UCSD-AML1 (cell line): ENCODE measurements around the gene DNASE2.

Source experiments
- DNase-seq: peaks from one replicate; lab custom pipeline; 2025; ENCODE audit not compliant: unreplicated experiment; lab: John Stamatoyannopoulos, UW

The DNASE2 gene

GRCh38 chr19:12886969-12887747 lies 5.9 kb upstream of the DNASE2 start, which contains the start of gene KLF1:
Gene KLF1 (minus strand): TSS chr19:12887201. CDS start chr19:12887140, 61 bp downstream.
- no peak for DNase-seq

DNA sequence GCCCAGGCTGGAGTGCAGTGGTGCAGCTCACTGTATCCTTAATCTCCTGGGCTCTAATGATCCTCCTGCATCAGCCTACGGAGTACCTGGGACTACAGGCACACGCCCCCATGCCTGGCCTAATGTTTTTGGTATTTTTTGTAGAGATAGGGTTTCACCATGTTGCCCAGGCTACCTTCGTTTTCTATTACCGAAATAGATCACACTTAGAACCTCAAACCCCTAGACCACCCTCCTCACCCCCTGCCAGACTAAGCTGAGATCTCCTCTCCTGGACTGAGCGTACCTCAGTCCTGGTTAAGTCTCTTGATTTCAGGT lies 5.4 kb upstream of the DNASE2 start:
- no peak for DNase-seq

- no peak for DNase-seq
These were observed 4.8 kb upstream of the DNASE2 start for GRCh38 chr19:12885749-12886650.

DNA sequence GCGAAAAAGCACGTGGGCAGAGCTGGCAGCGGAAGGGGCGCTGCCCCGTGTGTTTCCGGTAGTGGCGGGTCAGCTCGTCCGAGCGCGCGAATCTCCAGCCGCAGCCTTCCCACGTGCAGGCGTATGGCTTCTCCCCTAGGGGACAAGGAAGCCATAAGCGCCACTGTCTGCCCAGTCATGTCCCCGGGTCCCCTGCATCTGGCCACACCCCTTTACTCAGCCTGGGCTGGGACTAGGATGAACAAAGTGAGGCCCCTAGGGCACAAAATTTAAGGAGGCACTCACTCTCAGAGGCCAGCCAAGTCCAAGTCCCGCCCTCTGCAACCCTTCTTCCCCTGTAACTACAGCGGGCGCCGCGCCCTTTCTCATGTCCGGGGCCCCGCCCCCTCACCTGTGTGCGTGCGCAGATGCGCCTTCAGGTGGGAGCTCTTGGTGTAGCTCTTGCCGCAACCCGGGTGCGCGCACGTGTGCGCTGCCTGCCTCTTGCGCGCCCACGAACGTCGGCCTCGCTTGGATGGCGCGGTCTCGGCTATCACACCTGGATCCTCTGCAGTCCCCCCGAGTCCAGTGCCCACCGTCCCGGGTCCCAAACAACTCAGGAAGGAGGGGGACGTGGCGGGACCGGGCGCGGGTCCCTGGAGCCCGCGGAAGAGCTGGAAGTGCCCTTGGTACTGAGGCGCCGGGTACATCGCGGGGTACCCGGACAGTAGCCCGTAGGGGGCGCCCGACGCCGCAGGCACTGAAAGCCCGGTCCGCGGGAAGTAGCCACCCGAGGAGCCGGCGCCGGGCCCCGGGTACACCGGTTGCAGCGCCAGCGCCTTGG lies 3.9 kb upstream of the DNASE2 start:
- peak; percentile 81 for DNase-seq

DNA sequence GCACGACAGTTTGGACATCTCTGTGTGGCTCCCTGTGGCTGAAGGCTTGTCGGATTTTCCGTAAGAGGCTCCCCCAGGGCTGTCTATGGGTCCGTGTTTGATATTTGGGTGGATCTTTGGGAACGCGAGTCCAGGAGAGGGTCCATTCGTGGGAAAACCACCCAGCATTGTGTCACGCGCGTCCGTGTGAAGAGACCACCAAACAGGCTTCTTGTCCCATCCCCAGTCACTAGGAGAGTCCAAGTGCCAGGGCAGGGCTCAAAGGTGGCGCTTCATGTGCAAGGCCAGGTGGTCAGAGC lies 3.3 kb upstream of the DNASE2 start:
- no peak for DNase-seq

- no peak for DNase-seq
These were observed 3.0 kb upstream of the DNASE2 start for GRCh38 chr19:12884202-12884601.

- DNase-seq: no peak
These were observed 1.3 kb upstream of the DNASE2 start for GRCh38 chr19:12882589-12882988.

DNA sequence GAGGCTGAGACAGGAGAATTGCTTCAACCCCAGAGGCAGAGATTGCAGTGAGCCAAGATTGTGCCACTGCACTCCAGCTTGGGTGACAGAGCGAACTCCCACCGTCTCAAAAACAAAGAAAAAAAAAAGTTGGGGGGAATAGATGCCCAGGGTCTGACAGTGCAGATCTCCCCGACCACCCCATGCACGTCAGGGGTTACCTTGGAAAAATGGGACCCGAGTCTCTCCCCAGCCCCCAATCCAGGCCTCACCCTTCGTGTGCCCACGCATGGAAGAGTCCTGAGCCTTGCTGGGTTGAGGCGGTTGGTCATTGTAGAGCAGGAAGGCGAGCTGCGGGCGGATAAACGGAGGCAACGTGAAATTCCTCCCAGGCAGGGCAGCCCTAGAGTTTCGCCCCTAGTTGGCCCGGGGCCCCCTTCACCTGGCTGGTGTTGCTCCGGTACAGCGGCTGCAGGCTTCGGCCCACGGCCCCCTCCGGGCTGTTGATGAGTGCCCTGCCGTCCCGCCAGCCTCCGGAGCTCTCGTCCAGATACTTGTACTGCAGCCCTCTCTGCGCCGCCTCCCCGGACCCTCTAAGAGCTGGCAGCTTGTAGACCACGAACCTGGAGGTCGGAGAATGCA lies 588 bp downstream of the DNASE2 start:
- DNase-seq: no peak

GRCh38 chr19:12875086-12875485 lies 6.2 kb downstream of the DNASE2 start:
- DNase-seq: no peak

GRCh38 chr19:12873891-12874745 lies 7.1 kb downstream of the DNASE2 start:
- DNase-seq: no peak

DNA sequence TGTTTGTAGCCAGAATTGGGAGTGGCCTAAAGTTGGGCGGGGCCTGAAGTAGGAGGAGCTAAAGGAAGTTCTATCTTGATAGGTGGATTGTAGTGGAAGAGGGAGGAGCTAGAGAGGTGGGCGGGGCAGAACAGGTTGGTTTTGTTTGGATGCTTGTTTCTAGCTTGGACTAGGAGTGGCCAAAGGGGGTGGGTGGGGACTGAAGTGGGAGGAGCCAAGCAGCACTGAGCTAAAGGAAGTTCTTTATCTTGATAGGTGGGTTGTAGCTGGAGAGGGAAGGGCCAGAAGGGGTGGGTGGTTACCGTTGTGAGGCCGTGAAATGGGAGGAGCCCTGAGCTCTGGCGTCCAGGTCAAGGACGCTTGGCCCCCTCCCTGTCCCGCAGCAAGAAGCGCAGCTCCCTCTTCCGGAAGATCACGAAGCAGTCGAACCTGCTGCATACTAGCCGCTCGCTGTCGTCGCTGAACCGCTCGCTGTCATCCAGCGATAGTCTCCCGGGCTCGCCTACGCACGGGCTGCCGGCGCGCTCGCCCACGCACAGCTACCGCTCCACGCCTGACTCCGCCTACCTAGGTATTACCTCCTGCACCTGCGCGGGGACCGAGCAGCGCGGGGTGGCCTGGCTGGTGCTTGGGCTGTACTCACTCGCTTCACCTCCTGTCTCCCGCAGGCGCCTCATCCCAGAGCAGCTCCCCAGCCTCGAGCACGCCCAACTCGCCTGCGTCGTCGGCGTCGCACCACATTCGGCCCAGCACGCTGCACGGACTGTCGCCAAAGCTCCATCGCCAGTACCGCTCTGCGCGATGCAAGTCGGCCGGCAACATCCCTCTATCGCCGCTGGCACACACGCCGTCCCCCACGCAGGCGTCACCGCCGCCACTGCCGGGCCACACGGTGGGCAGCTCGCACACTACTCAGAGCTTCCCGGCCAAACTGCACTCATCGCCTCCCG lies 8.0 kb downstream of the DNASE2 start:
- no peak for DNase-seq

DNA sequence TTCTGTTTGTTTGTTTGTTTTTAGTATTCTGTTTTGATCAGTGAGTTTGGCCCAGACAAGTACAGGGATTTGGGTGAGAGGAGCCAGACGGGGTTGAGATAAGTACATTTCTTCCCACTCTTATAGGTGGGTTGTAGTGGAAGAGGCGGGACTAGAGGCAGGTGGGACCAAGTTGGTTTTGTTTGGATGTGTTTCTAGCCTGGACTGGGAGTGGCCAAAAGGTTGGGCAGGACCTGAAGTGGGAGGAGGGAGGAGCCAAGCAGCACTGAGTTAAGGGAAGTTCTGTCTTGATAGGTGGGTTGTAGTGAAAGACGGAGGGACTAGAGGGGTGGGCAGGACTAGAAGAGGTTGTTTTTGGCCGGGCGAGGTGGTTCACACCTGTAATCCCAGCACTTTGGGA lies 9.0 kb downstream of the DNASE2 start:
- DNase-seq: no peak

DNA sequence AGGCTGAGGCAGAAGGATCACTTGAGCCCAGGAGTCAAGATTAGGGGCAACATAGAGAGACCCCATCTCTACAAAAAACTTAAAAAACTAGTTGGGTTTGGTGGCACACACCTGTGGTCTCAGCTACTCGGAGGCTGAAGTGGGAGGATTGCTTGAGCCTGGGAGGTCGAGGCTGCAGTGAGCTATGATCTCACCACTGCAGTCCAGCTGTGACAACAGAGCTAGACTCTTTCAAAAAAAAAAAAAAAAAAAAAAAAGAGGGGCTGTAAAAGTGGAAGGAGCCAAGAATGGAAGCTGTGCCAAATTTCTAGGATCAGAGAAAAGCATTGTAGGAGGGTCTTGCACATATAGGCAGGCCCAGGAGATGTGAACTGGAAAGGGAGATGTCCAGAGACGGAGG lies 9.6 kb downstream of the DNASE2 start:
- DNase-seq: no peak

DNA sequence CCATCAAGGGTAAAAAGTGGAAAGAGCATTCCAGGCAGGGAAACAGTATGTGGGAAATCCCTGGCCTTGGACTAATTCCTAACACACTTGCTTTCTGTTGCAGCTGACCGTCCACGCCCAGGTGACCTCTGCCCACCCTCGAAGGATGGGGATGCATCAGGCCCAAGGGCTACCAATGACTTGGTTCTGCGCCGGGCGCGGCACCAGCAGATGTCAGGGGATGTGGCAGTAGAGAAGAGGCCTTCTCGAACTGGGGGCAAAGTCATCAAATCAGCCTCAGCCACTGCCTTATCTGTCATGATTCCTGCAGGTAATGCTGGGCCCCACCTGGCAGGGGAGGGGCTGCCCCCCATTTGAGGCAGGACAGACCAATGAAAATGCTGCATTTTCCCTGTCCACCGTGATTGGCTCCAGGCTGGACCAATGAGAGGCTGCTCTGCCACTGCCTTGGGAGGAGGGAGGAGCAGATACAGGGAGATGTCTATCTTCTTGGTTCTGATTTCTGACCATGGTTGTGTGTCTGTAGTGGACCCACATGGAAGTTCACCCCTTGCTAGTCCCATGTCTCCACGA lies 12.6 kb downstream of the DNASE2 start:
- no peak for DNase-seq

GRCh38 chr19:12867120-12868099 lies 13.8 kb downstream of the DNASE2 start:
- peak; percentile 80 for DNase-seq

DNA sequence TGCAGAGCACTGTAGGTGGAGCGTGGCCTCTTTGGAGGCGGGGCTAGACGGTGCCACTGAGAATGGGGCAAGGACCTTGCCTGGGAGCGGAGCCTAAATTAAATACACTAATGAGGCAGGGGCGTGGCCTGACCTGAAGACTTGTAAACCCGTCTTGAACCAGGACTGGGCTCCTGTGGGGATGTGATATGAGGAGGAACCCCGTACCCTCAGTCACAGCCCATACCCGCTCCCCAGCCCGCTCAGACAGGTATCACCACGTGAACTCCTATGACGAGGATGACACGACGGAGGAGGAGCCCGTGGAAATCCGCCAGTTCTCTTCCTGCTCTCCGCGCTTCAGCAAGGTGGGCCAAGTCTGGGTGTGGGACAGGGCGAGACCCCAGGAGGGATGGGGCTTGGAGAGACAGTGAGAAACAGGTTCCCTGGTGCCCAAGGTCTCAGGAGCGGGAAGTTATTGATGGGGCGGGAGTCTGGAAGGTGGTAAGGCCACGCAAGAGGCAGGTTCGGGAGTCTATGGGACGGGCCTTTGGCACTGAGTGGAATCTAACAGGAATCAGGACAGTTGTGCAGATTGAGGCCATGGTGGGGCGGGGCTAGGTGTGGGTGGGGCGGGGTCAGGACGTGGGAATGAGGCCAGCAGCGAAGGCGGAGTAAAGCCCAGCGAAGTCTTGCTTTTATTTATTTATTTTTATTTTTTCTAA lies 14.7 kb downstream of the DNASE2 start:
- no peak for DNase-seq
